Colonic mucosa (tissue), 4 donors: ENCODE results near the gene DNM1. TPM values are rescaled to one million over a fixed set of nuclear protein-coding genes. Genes with fewer than 3 reads are reported as not detected.
A peak's percentile ranks its signal among the peaks of the same experiment; 100 is the strongest.

Experiments used
- DNase-seq: peaks from one replicate; pipeline ENCODE4 v3.0.0-alpha.2; 2020
- H3K27ac ChIP-seq: fragments of 200-600 bp; one replicate; pipeline ENCODE4 v1.8.0; 2021
- H3K27me3 ChIP-seq: fragments of 200-600 bp; one replicate; pipeline ENCODE4 v1.8.0; 2021
- H3K36me3 ChIP-seq: fragments of 200-600 bp; one replicate; pipeline ENCODE4 v1.8.0; 2021
- H3K4me1 ChIP-seq: fragments of 200-600 bp; one replicate; pipeline ENCODE4 v1.8.0; 2021; ENCODE audit warnings: mild to moderate bottlenecking
- H3K4me3 ChIP-seq: fragments of 200-600 bp; one replicate; pipeline ENCODE4 v1.8.0; 2021
- H3K9ac ChIP-seq, 2 donors: one replicate each; pipeline ENCODE4 v1.7.0; 2013; ENCODE audit warnings: control low read depth in 2 of 2, low read depth in 2 of 2, low read length in 2 of 2
- H3K9me3 ChIP-seq: fragments of 200-600 bp; one replicate; pipeline ENCODE4 v1.8.0; 2021
- CTCF ChIP-seq: fragments of 200-600 bp; IDR thresholded peaks from one replicate; pipeline ENCODE4 v1.8.0; 2022; ENCODE audit warnings: antibody characterized with exemption, mild to moderate bottlenecking
- intact Hi-C: fragments of 100-400 bp; cut with DNase I; formaldehyde crosslinking; loops from one replicate; pipeline ENCODE4 v1.14.1; 2022
- total RNA-seq, 2 donors: library from RNA; stranded (reverse); fragmentation: NEBNext Ultra II Directional in 1 of 2; extraction: Animal tissue kit (Norgen Biotek cat#: 25700) in 1 of 2; gene quantifications; one replicate each; pipeline ENCODE4 v1.2.1, GENCODE V29; 2021
- donor health status: healthy.
- donor health status: DM: no; HTN: no; CAD: no.
- donor health status: DM: no; HTN: no; CAD: no.

The DNM1 gene
- total RNA-seq, 2 donors from 2014 or later = 2.5 to 6.8 TPM

DNA sequence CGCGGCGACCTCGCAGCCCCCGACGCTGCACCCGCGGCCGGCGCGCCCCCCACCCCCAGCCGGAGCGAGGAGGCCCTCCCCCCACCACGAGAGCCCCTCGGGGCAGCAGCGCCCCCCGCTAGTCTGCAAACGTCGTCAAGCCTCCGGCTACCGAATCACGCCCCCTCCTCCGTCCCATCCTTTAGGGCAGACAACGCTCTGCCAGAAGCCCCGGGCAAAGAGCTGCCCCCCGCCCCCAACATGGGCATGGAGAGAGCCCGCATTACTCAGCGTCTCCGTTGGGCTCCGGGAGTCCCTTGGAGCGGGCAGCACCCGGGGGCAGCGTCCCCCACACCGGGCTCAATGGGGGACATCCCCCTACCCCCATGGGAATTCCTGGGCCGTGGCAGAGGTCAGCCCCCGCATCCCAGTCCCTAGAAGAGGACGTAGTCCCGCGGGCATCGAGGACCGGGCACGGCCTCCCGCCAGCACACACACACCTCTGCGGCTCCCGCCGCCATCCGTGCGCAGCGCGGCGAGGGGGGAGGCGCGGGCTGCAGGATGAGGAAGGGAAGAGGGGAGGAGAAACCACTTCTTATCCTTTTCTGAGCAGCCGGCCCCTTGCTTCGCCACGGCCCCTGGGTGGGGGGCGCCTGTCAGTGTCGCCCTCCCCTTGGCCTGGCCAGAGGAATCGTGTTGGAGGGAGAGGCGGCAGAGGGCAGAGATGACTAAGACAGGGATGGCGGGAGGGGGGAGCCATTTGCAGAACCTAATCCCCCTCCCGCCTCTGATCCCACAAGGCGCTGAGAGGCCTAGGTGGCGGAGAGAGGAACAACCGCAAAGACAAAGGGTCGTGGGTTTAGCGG, 750 bp downstream of the DNM1 start:
- H3K9ac ChIP-seq = peak overlapping the region in 1 of 2 donors; percentile 65
- intact Hi-C loops = no loop called here

GRCh38 chr9:128204858-128205257, 1.7 kb downstream of the DNM1 start:
- Histone ChIP-seq H3K27me3 (peaks cover 12% of the 10 kb centered on the region), H3K9me3 (no peaks in the 10 kb centered on the region), H3K4me3 (no peak overlapping the region), H3K27ac (no peak overlapping the region), H3K36me3 (no peaks in the 10 kb centered on the region), H3K9ac (no peak overlapping the region), H3K4me1 (peaks cover 7% of the 10 kb centered on the region)
- TF ChIP-seq CTCF = no peak
- intact Hi-C loops = no loop called here
- DNase-seq = no peak

More for the DNA sequence above, 750 bp downstream of the DNM1 start:
- no peak for DNase-seq
- H3K27me3 ChIP-seq = peaks cover 12% of the 10 kb centered on the region
- peak overlapping the region; percentile 59 for H3K4me3 ChIP-seq
- H3K36me3 ChIP-seq = no peaks in the 10 kb centered on the region
- H3K4me1 ChIP-seq = peaks cover 7% of the 10 kb centered on the region
- no peak overlapping the region for H3K27ac ChIP-seq
- no peaks in the 10 kb centered on the region for H3K9me3 ChIP-seq
- no peak for TF ChIP-seq CTCF

GRCh38 chr9:128205296-128205944, 2.2 kb downstream of the DNM1 start:
- intact Hi-C loops = no loop called here
- H3K27ac ChIP-seq = no peak overlapping the region

GRCh38 chr9:128206484-128206883, 3.3 kb downstream of the DNM1 start:
- H3K4me1 ChIP-seq = peaks cover 7% of the 10 kb centered on the region
- DNase-seq = no peak

More at GRCh38 chr9:128205296-128205944, 2.2 kb downstream of the DNM1 start:
- no peaks in the 10 kb centered on the region for H3K36me3 ChIP-seq
- peaks cover 12% of the 10 kb centered on the region for H3K27me3 ChIP-seq
- no peak for TF ChIP-seq CTCF
- H3K9me3 ChIP-seq = no peaks in the 10 kb centered on the region
- no peak overlapping the region for H3K9ac ChIP-seq
- H3K4me3 ChIP-seq = no peak overlapping the region
- H3K4me1 ChIP-seq = peaks cover 7% of the 10 kb centered on the region
- DNase-seq = no peak

More at GRCh38 chr9:128206484-128206883, 3.3 kb downstream of the DNM1 start:
- no peak overlapping the region for H3K4me3 ChIP-seq
- peaks cover 12% of the 10 kb centered on the region for H3K27me3 ChIP-seq
- no peaks in the 10 kb centered on the region for H3K9me3 ChIP-seq
- no peak for TF ChIP-seq CTCF
- H3K27ac ChIP-seq = no peak overlapping the region
- intact Hi-C loops = no loop called here
- H3K36me3 ChIP-seq = no peaks in the 10 kb centered on the region
- no peak overlapping the region for H3K9ac ChIP-seq
